ENCODE data around the gene SEMA6D. TPM values are rescaled to one million over a fixed set of nuclear protein-coding genes. Genes with fewer than 3 reads are reported as not detected.
A peak's percentile ranks its signal among the peaks of the same experiment; 100 is the strongest.

The SEMA6D gene
- total RNA-seq, 4 donors from 2014 or later = 6.3 to 22.0 (median 13.4) TPM

- no peaks in the 10 kb centered on the region for H3K4me1 ChIP-seq
- WGBS = 83% methylated on average over 5 of the region's 5 CpGs
- H3K9me3 ChIP-seq = no peaks in the 10 kb centered on the region
- no peak for DNase-seq (ENCODE audit: low spot score in 2 of 2)
- H3K27me3 ChIP-seq = no peaks in the 10 kb centered on the region
- H3K36me3 ChIP-seq = no peaks in the 10 kb centered on the region
- H3K4me3 ChIP-seq = no peak overlapping the region
- H3K27ac ChIP-seq = no peak overlapping the region
- no peak for TF ChIP-seq POLR2AphosphoS5 (IDR thresholded peaks at IDR 0.05)
- TF ChIP-seq CTCF (IDR thresholded peaks at IDR 0.05) = no peak
- no peak for TF ChIP-seq POLR2A (IDR thresholded peaks at IDR 0.05)
- no peak for TF ChIP-seq EP300 (IDR thresholded peaks at IDR 0.05)
Measured at GRCh38 chr15:47707391-47707790, 9.9 kb upstream of the SEMA6D start.

GRCh38 chr15:47708161-47708980 lies 8.9 kb upstream of the SEMA6D start:
- no peak for DNase-seq (ENCODE audit: low spot score in 2 of 2)
- H3K36me3 ChIP-seq = no peaks in the 10 kb centered on the region
- H3K4me1 ChIP-seq = no peaks in the 10 kb centered on the region
- H3K4me3 ChIP-seq = no peak overlapping the region
- TF ChIP-seq EP300 (IDR thresholded peaks at IDR 0.05) (no peak), POLR2AphosphoS5 (IDR thresholded peaks at IDR 0.05) (no peak), CTCF (IDR thresholded peaks at IDR 0.05) (no peak), POLR2A (IDR thresholded peaks at IDR 0.05) (no peak)
- H3K27me3 ChIP-seq = no peaks in the 10 kb centered on the region
- H3K27ac ChIP-seq = no peak overlapping the region
- H3K9me3 ChIP-seq = no peaks in the 10 kb centered on the region
- WGBS = 62% methylated on average over 3 of the region's 3 CpGs

GRCh38 chr15:47711655-47712054 lies 5.7 kb upstream of the SEMA6D start:
- H3K4me1 ChIP-seq = peaks cover 4% of the 10 kb centered on the region
- TF ChIP-seq POLR2AphosphoS5 (IDR thresholded peaks at IDR 0.05) (no peak), CTCF (IDR thresholded peaks at IDR 0.05) (peak in 1 of 2 donors; percentile 24)
- H3K27me3 ChIP-seq = peaks cover 8% of the 10 kb centered on the region
- H3K36me3 ChIP-seq = no peaks in the 10 kb centered on the region
- no peak for DNase-seq (ENCODE audit: low spot score in 2 of 2)
- no peaks in the 10 kb centered on the region for H3K9me3 ChIP-seq
- no peak overlapping the region for H3K27ac ChIP-seq
- no peak overlapping the region for H3K4me3 ChIP-seq

- Histone ChIP-seq H3K27me3 (peaks cover 25% of the 10 kb centered on the region), H3K4me1 (peaks cover 25% of the 10 kb centered on the region), H3K27ac (no peak overlapping the region), H3K9me3 (no peaks in the 10 kb centered on the region), H3K4me3 (no peak overlapping the region), H3K36me3 (no peaks in the 10 kb centered on the region)
- DNase-seq (ENCODE audit: low spot score in 2 of 2) = no peak
- WGBS = 94% methylated on average over 7 of the region's 7 CpGs
- TF ChIP-seq CTCF (IDR thresholded peaks at IDR 0.05) (no peak), EP300 (IDR thresholded peaks at IDR 0.05) (no peak), POLR2A (IDR thresholded peaks at IDR 0.05) (no peak), POLR2AphosphoS5 (IDR thresholded peaks at IDR 0.05) (no peak)
Measured at GRCh38 chr15:47715402-47715801, 1.9 kb upstream of the SEMA6D start.

GRCh38 chr15:47715856-47716445 lies 1.4 kb upstream of the SEMA6D start:
- H3K9me3 ChIP-seq = no peaks in the 10 kb centered on the region
- no peak overlapping the region for H3K27ac ChIP-seq
- H3K4me3 ChIP-seq = no peak overlapping the region
- TF ChIP-seq POLR2AphosphoS5 (IDR thresholded peaks at IDR 0.05) (no peak), EP300 (IDR thresholded peaks at IDR 0.05) (no peak), CTCF (IDR thresholded peaks at IDR 0.05) (no peak), POLR2A (IDR thresholded peaks at IDR 0.05) (no peak)
- no peak for DNase-seq (ENCODE audit: low spot score in 2 of 2)
- H3K27me3 ChIP-seq = peaks cover 25% of the 10 kb centered on the region
- 52% methylated on average over 6 of the region's 6 CpGs for WGBS
- peaks cover 25% of the 10 kb centered on the region for H3K4me1 ChIP-seq
- no peaks in the 10 kb centered on the region for H3K36me3 ChIP-seq

Measured in suprapubic skin (tissue), 4 donors.